Small intestine (tissue), 7 donors: Measurements from ENCODE around the gene PGAM4. TPM values are rescaled to one million over a fixed set of nuclear protein-coding genes. Genes with fewer than 3 reads are reported as not detected.
"Not testable (repeated sequence)": the region's sequence is repeated elsewhere in the genome, so short reads cannot be mapped to it uniquely, and the experiment has no call there.

Experiments used
- DNase-seq, 2 donors: peaks; one replicate each; pipeline versions ENCODE4 v3.0.0 to v3.0.0-alpha.2; 2013
- FAIRE-seq: peaks from 2 replicates; lab custom pipeline; 2012; peaks lifted over from hg19 to GRCh38; lab: Jason Lieb, UNC
- H3K27ac ChIP-seq, 3 donors: one replicate each; pipeline ENCODE4 v1.5.1; 2013; ENCODE audit warnings: low read length in 2 of 3, mild to moderate bottlenecking in 2 of 3, control low read depth in 1 of 3, inconsistent platforms in 1 of 3, low read depth in 1 of 3, moderate library complexity in 1 of 3
- H3K27me3 ChIP-seq, 3 donors: one replicate each; pipeline ENCODE4 v1.6.1; 2013; ENCODE audit warnings: low read length in 3 of 3, inconsistent platforms in 1 of 3; ENCODE audit not compliant: control insufficient read depth in 3 of 3, insufficient read depth in 3 of 3
- H3K36me3 ChIP-seq, 3 donors: one replicate each; pipeline ENCODE4 v1.6.1; 2013; ENCODE audit warnings: low read length in 3 of 3, inconsistent platforms in 1 of 3, low read depth in 1 of 3, mild to moderate bottlenecking in 1 of 3, moderate library complexity in 1 of 3; ENCODE audit not compliant: control insufficient read depth in 3 of 3, insufficient read depth in 2 of 3
- H3K4me1 ChIP-seq, 3 donors: one replicate each; pipeline ENCODE4 v1.6.1; 2013; ENCODE audit warnings: low read length in 2 of 3, inconsistent platforms in 1 of 3, low read depth in 1 of 3, mild to moderate bottlenecking in 1 of 3, moderate library complexity in 1 of 3; ENCODE audit not compliant: control insufficient read depth in 3 of 3, insufficient read depth in 2 of 3
- H3K4me3 ChIP-seq, 3 donors: one replicate each; pipeline ENCODE4 v1.5.1; 2013; ENCODE audit warnings: low read length in 3 of 3, control low read depth in 1 of 3, inconsistent platforms in 1 of 3, low read depth in 1 of 3, mild to moderate bottlenecking in 1 of 3, moderate library complexity in 1 of 3
- H3K9me3 ChIP-seq, 2 donors: one replicate each; pipeline ENCODE4 v1.6.1; 2013; ENCODE audit warnings: low read depth in 1 of 2, low read length in 1 of 2; ENCODE audit not compliant: control insufficient read depth in 2 of 2, insufficient read depth in 1 of 2
- WGBS, 3 donors: extraction: QIAGEN DNeasy Blood & Tissue Kit; methylation state at CpG; one replicate each; pipeline ENCODE4 v1.1.7; 2013; 5-methylcytosine and 5-hydroxymethylcytosine counted together
- polyA plus RNA-seq, 4 donors: library from polyadenylated mRNA; stranded (reverse) in 3 of 4; unstranded in 1 of 4; fragments of 200-250 nt in 3 of 4; fragments of 120-200 nt in 1 of 4; gene quantifications; one replicate each; pipeline versions ENCODE4 v1.2.1 to v1.2.3, GENCODE V29; 2013
- donor health status: healthy with polysubstance abuse.
- donor health status: control.
- donor health status: control.
- donor health status: Bipolar disorder and iron deficiency.
- donor health status: healthy.

Gene PGAM4
- polyA plus RNA-seq, 4 donors: 0.07 TPM; not detected in 3

DNA sequence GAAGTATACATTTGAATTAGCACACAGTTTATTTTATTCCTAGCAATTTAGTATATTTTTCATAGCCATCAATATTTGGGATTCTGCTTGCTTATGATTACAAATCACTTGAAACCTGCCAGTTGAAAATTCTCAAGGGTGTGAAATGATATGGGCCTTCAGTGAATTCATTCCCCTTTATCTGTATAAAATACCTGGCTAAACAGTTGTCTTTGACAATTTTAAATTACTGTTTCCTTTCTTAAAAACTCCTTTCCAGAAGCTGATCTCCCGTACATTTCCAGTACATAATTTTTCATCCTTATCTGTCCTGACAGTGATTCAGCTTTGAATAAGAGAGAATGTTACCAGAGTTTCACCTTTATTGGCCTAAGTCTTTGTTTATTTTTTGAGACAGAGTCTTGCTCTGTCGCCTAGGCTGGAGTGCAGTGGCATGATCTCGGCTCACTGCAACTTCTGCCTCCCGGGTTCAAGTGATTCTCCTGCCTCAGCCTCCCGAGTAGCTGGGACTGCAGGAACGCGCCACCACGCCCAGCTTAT is 45.0 kb downstream of the PGAM4 start:
- 87 to 89% (median 87%) methylated on average over 8 of the region's 8 CpGs for WGBS, 3 donors
- H3K4me3 ChIP-seq: no peak overlapping the region
- no peaks in the 10 kb centered on the region for H3K4me1 ChIP-seq
- H3K36me3 ChIP-seq: no peaks in the 10 kb centered on the region
- no peaks in the 10 kb centered on the region for H3K9me3 ChIP-seq
- no peaks in the 10 kb centered on the region for H3K27me3 ChIP-seq
- DNase-seq (no peak), FAIRE-seq (no peak)
- H3K27ac ChIP-seq: no peak overlapping the region

DNA sequence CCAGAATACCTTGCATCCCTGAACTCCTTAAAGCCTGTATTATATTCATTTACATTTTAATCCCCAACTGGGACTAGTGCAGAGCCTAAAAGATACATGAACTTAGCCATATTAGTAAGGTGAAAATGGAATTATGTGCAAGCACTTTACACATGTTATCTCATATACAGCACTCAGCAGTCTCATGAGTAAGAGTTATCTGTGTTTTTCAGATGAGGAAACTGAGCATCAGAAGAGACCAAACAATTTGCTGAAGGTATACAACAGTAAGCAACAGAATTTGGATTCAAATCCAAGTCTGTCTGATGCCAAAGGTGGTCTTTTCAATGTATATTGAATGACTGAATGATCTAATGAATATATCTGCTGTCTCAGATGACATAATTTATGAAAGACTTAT is 46.7 kb downstream of the PGAM4 start:
- H3K36me3 ChIP-seq: no peaks in the 10 kb centered on the region
- H3K9me3 ChIP-seq: no peaks in the 10 kb centered on the region
- no peak overlapping the region for H3K27ac ChIP-seq
- peaks cover 0 to 3% (median 0%) of the 10 kb centered on the region in 3 donors for H3K4me1 ChIP-seq
- DNase-seq (no peak), FAIRE-seq (no peak)
- H3K4me3 ChIP-seq: no peak overlapping the region
- no peaks in the 10 kb centered on the region for H3K27me3 ChIP-seq

DNA sequence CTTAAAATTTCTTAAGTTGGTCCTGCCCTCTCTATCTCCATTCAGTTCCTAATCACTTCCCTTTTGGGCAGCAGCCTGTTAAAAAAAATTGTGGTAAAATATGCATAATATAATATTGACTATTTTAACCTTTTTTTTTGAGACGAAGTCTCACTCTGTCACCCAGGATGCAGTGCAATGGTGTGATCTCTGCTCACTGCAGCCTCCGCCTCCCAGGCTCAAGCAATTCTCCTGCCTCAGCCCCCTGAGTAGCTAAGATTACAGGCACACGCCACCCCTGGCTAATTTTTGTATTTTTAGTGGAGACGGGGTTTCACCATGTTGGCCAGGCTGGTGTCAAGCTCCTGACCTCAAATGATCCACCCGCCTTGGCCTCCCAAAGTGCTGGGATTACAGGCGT is 50.1 kb downstream of the PGAM4 start:
- H3K27me3 ChIP-seq, H3K9me3 ChIP-seq, DNase-seq, H3K4me1 ChIP-seq, H3K27ac ChIP-seq, H3K4me3 ChIP-seq, FAIRE-seq, H3K36me3 ChIP-seq: not testable (repeated sequence)
- WGBS, 3 donors: 74 to 85% (median 81%) methylated on average over 6 of the region's 6 CpGs

GRCh38 chrX:77918568-77918967 is 50.9 kb downstream of the PGAM4 start:
- WGBS, 3 donors: 58 to 86% (median 75%) methylated on average over 3 of the region's 3 CpGs
- no peak overlapping the region for H3K27ac ChIP-seq
- no peaks in the 10 kb centered on the region for H3K27me3 ChIP-seq
- H3K9me3 ChIP-seq: no peaks in the 10 kb centered on the region
- H3K4me1 ChIP-seq: peaks cover 0 to 3% (median 0%) of the 10 kb centered on the region in 3 donors
- DNase-seq (no peak), FAIRE-seq (no peak)
- no peak overlapping the region for H3K4me3 ChIP-seq
- H3K36me3 ChIP-seq: no peaks in the 10 kb centered on the region

Other genes starting within 250 kb of the PGAM4 start
- 10 to 100 TPM in 2 of 4 donors, 1 to 10 TPM in 2; 6.3 to 35.6 (median 9.4) TPM for gene ATRX, start 183.4 kb downstream of the PGAM4 start, polyA plus RNA-seq
- gene MAGT1, start 74.2 kb downstream of the PGAM4 start, polyA plus RNA-seq: 10 to 100 TPM in 2 of 4 donors, 1 to 10 TPM in 2; 9.2 to 83.8 (median 23.1) TPM
- gene COX7B, start 70.2 kb downstream of the PGAM4 start, polyA plus RNA-seq: 1,000 to 10,000 TPM in 3 of 4 donors, 100 to 1,000 TPM in 1; 241 to 2,345 (median 1,480) TPM
- gene ATP7A, start 58.9 kb downstream of the PGAM4 start, polyA plus RNA-seq: 1 to 10 TPM in 3 of 4 donors, under 1 TPM in 1; 0.81 to 9.2 (median 1.8) TPM
- gene PGK1, start 134.6 kb upstream of the PGAM4 start, polyA plus RNA-seq: 100 to 1,000 TPM; 185 to 288 (median 207) TPM
- 10 to 100 TPM in 1 of 4 donors, 1 to 10 TPM in 3; 1.6 to 19.2 (median 6.7) TPM for gene TAF9B, start 170.0 kb upstream of the PGAM4 start, polyA plus RNA-seq